GM12878 (cell line): ENCODE results near the gene SF3B4. TPM values are rescaled to one million over a fixed set of nuclear protein-coding genes. Genes with fewer than 3 reads are reported as not detected.

Source experiments
- ATAC-seq: fragments of 200-7000 bp; cut with Tn5 transposase; 3 replicates; pipeline ENCODE4 v1.9.1; 2020; ENCODE audit warnings: mild to moderate bottlenecking, moderate library complexity
- BruUV-seq: library from RNA; stranded (reverse); fragments of 400-500 nt; replicated peaks from 2 replicates; lab custom pipeline; 2021; lab: Mats Ljungman, UMichigan
- CTCF ChIA-PET: fragments of 300-600 bp; sonication (Branson Sonifier 250); formaldehyde crosslinking; extraction: SDS; loops from one replicate; lab custom pipeline; 2021; ENCODE audit warnings: inconsistent platforms; lab: Yijun Ruan, JAX
- POLR2A ChIA-PET: fragments of 350-600 bp; formaldehyde crosslinking; extraction: SDS; loops from one replicate; lab custom pipeline; 2021; ENCODE audit warnings: inconsistent platforms; lab: Charles Lee
- RAD21 ChIA-PET: fragments of 300-600 bp; sonication (Branson Sonifier 250); formaldehyde crosslinking; loops from one replicate; lab custom pipeline; 2023; ENCODE audit warnings: antibody characterized with exemption; ENCODE audit not compliant: unreplicated experiment; lab: Charles Lee
- SMC1A ChIA-PET: fragments of 300-600 bp; sonication (Branson Sonifier 250); formaldehyde crosslinking; loops from one replicate; lab custom pipeline; 2023; ENCODE audit not compliant: unreplicated experiment, uncharacterized antibody; lab: Charles Lee
- DNase-seq: peaks from one replicate; pipeline ENCODE4 v3.0.0-alpha.2; 2011; ENCODE audit warnings: low read depth, low spot score
- FAIRE-seq: peaks from 3 replicates; lab custom pipeline; 2011; peaks lifted over from hg19 to GRCh38; lab: Jason Lieb, UNC
- H2AFZ ChIP-seq: 2 replicates; pipeline ENCODE4 v1.6.0; 2011; ENCODE audit warnings: low read depth, low read length, control low read depth; ENCODE audit not compliant: control insufficient read depth
- H3K27ac ChIP-seq: 2 replicates; pipeline ENCODE4 v1.5.1; 2011; ENCODE audit warnings: control low read depth; ENCODE audit not compliant: control insufficient read depth, insufficient read depth
- H3K27me3 ChIP-seq, 2 experiments: replicated peaks in 1 of 2; 2 replicates each; pipeline versions ENCODE4 v1.6.0 to v1.6.1; 2011; ENCODE audit warnings: low read length in 1 of 2; ENCODE audit not compliant: control insufficient read depth in 2 of 2, insufficient read depth in 2 of 2
- H3K36me3 ChIP-seq, 2 experiments: 2 replicates each; pipeline ENCODE4 v1.5.1; 2011; ENCODE audit warnings: low read length in 1 of 2; ENCODE audit not compliant: control insufficient read depth in 2 of 2, insufficient read depth in 2 of 2
- H3K4me1 ChIP-seq: 2 replicates; pipeline ENCODE4 v1.6.1; 2011; ENCODE audit warnings: mild to moderate bottlenecking, low read length, moderate library complexity, mixed read lengths; ENCODE audit not compliant: control insufficient read depth, insufficient read depth
- H3K4me2 ChIP-seq: 2 replicates; pipeline ENCODE4 v1.6.0; 2011; ENCODE audit warnings: control low read depth; ENCODE audit not compliant: control insufficient read depth, insufficient read depth
- H3K4me3 ChIP-seq: fragments of 200-600 bp; sonication (generic); 2 replicates; pipeline ENCODE4 v1.5.1; 2016
- H3K79me2 ChIP-seq: 2 replicates; pipeline ENCODE4 v1.6.0; 2011; ENCODE audit warnings: low read length; ENCODE audit not compliant: control insufficient read depth, insufficient read depth
- H3K9ac ChIP-seq: 2 replicates; pipeline ENCODE4 v1.8.0; 2011; ENCODE audit warnings: low read length, control low read depth, mixed read lengths; ENCODE audit not compliant: control insufficient read depth, insufficient read depth
- H3K9me3 ChIP-seq: replicated peaks from 3 replicates; pipeline ENCODE4 v1.5.1; 2011; ENCODE audit warnings: mild to moderate bottlenecking, low read length; ENCODE audit not compliant: control insufficient read depth, insufficient read depth
- H4K20me1 ChIP-seq: 2 replicates; pipeline ENCODE4 v1.6.0; 2011; ENCODE audit not compliant: control insufficient read depth, insufficient read depth
- E4F1 ChIP-seq: fragments of 450-650 bp; IDR thresholded peaks from 2 replicates; pipeline ENCODE4 v1.6.1; 2018; ENCODE audit warnings: borderline replicate concordance, mild to moderate bottlenecking; ENCODE audit not compliant: partially characterized antibody
- IKZF1 ChIP-seq: fragments of 450-650 bp; conservative IDR thresholded peaks from 2 replicates; pipeline ENCODE4 v1.6.1; 2017; ENCODE audit warnings: antibody characterized with exemption, mild to moderate bottlenecking
- IKZF2 ChIP-seq, 2 experiments: fragments of 450-650 bp; IDR thresholded peaks; 2 replicates each; pipeline ENCODE4 v1.6.1; 2017; ENCODE audit warnings: mild to moderate bottlenecking in 2 of 2, moderate library complexity in 2 of 2
- JUNB ChIP-seq: IDR thresholded peaks from 2 replicates; pipeline ENCODE4 v1.6.1; 2016; ENCODE audit warnings: antibody characterized with exemption, mild to moderate bottlenecking
- MYC ChIP-seq: IDR thresholded peaks from 2 replicates; pipeline ENCODE4 v1.6.1; 2011; ENCODE audit warnings: mild to moderate bottlenecking, low read length, moderate library complexity, inconsistent platforms; ENCODE audit not compliant: insufficient read depth, insufficient replicate concordance, insufficient read length, severe bottlenecking
- NFIC ChIP-seq: IDR thresholded peaks from 2 replicates; pipeline ENCODE4 v1.6.1; 2012; ENCODE audit warnings: low read depth, mild to moderate bottlenecking, inconsistent platforms, low read length, moderate library complexity
- RAD21 ChIP-seq: IDR thresholded peaks from 2 replicates; pipeline ENCODE4 v1.6.1; 2011; ENCODE audit warnings: mild to moderate bottlenecking, low read depth, low read length, moderate library complexity; ENCODE audit not compliant: insufficient read depth
- RB1 ChIP-seq: fragments of 450-650 bp; formaldehyde crosslinking; IDR thresholded peaks from 2 replicates; pipeline ENCODE4 v1.6.1; 2017; ENCODE audit warnings: mild to moderate bottlenecking, borderline replicate concordance
- RUNX3 ChIP-seq: IDR thresholded peaks from 2 replicates; pipeline ENCODE4 v1.6.1; 2012; ENCODE audit warnings: low read length, inconsistent platforms
- SIN3A ChIP-seq: IDR thresholded peaks from 2 replicates; pipeline ENCODE4 v1.6.1; 2012; ENCODE audit warnings: low read depth, low read length, improper control_type of control experiment
- SMC3 ChIP-seq: IDR thresholded peaks from 2 replicates; pipeline ENCODE4 v1.6.1; 2011; ENCODE audit warnings: low read length, improper control_type of control experiment, borderline replicate concordance
- SPI1 ChIP-seq: IDR thresholded peaks from 2 replicates; pipeline ENCODE4 v1.6.1; 2011; ENCODE audit warnings: low read depth, mild to moderate bottlenecking, low read length, moderate library complexity, borderline replicate concordance; ENCODE audit not compliant: insufficient read depth
- TAF1 ChIP-seq: IDR thresholded peaks from 2 replicates; pipeline ENCODE4 v1.6.1; 2011; ENCODE audit warnings: mild to moderate bottlenecking, low read depth, low read length, borderline replicate concordance
- YY1 ChIP-seq: IDR thresholded peaks from 2 replicates; pipeline ENCODE4 v1.6.1; 2011; ENCODE audit warnings: low read depth, mild to moderate bottlenecking, low read length
- WGBS: methylation state at CpG from one replicate; pipeline ENCODE4 v1.1.6; 2016; ENCODE audit warnings: low lambda C conversion rate; ENCODE audit not compliant: insufficient replicate concordance, insufficient coverage; ENCODE audit errors: missing lambda C conversion rate; 5-methylcytosine and 5-hydroxymethylcytosine counted together
- in situ Hi-C: fragments of 300-500 bp; cut with MboI; formaldehyde crosslinking; loops from 9 replicates; pipeline ENCODE4 v1.14.3; 2018; ENCODE audit warnings: mixed read lengths
- intact Hi-C: fragments of 100-400 bp; cut with micrococcal nuclease; formaldehyde crosslinking; loops from one replicate; pipeline ENCODE4 v1.14.2; 2022; ENCODE audit not compliant: unreplicated experiment
- polyA plus RNA-seq, 11 experiments: library from polyadenylated mRNA; depleted of rRNA in 4 of 11; unstranded in 6 of 11; stranded (reverse) in 5 of 11; fragments of >200 nt; fragmentation: Nextera tagmentation in 4 of 11; fragmentation: Illumina TruSeq in 1 of 11; extraction: Ambion mirVana in 4 of 11; extraction: Trizol in 1 of 11; gene quantifications; 1 replicate in 1 of 11; 2 replicates in 10 of 11; pipeline versions ENCODE4 v1.2.1 to v1.2.3, GENCODE V29; 2011 to 2016; ENCODE audit warnings: inconsistent platforms in 2 of 11, missing spikeins in 2 of 11, low read depth in 1 of 11
- total RNA-seq, 4 experiments: library from RNA; depleted of rRNA in 3 of 4; stranded (reverse); fragments of >200 nt in 3 of 4; fragmentation: Illumina TruSeq in 1 of 4; extraction: Trizol in 1 of 4; gene quantifications; 2 replicates each; pipeline versions ENCODE4 v1.2.1 to v1.2.3, GENCODE V29; 2013 to 2021
- TF ChIP-seq, protein P1 (sequence below): IDR thresholded peaks from 2 replicates; pipeline ENCODE4 v1.6.1; 2012; ENCODE audit warnings: low read depth, low read length, improper control_type of control experiment
- TF ChIP-seq, protein P2 (sequence below): IDR thresholded peaks from 2 replicates; pipeline ENCODE4 v1.6.1; 2012; ENCODE audit warnings: mild to moderate bottlenecking, low read depth, low read length

SF3B4 gene
- total and polyA plus RNA-seq, 10 of the 15 experiments (the other 5 are each of a cell fraction or from before 2014, with no cell fraction given), result 1.9 to 146 (median 27.5) TPM

- H3K9me3 ChIP-seq, result no peaks in the 10 kb centered on the region; the same call in 2 of the 3 replicates
- H3K27ac ChIP-seq, result peak overlapping the region; percentile 2
- ChIA-PET SMC1A (interaction anchor here (0.6 to 4.9 kb wide), 45 partner anchors 9 to 257 kb away, joined by 3 to 51 read pairs (median 4); partner anchors contain the start of gene VPS45), RAD21 (interaction anchor here (0.6 to 3.0 kb wide), 21 partner anchors 14 to 225 kb away, joined by 3 to 43 read pairs (median 4); partner anchors contain the start of gene VPS45), CTCF (interaction anchor here (0.6 to 3.3 kb wide), 54 partner anchors 9 to 844 kb away, joined by 3 to 69 read pairs (median 4); partner anchors contain the start of genes OTUD7B, SF3B4 and VPS45), POLR2A (interaction anchor here (1.1 kb wide), 1 partner anchor 73 kb away, joined by 4 read pairs; no protein-coding TSS in a partner anchor)
- H4K20me1 ChIP-seq, result no peaks in the 10 kb centered on the region
- H3K27me3 ChIP-seq, result no peaks in the 10 kb centered on the region
- peaks cover 9 to 17% of the 10 kb centered on the region in 2 experiments for H3K36me3 ChIP-seq
- no peaks in the 10 kb centered on the region for H3K79me2 ChIP-seq
- no peak overlapping the region for H3K9ac ChIP-seq
- WGBS, result 26% methylated on average over 3 of the region's 3 CpGs
- in situ Hi-C loops, result loop anchor here (5.0 kb wide), 2 partner anchors 85 to 205 kb away; no protein-coding TSS in a partner anchor
- ATAC-seq (peak; percentile 92), FAIRE-seq (peak; percentile 72), DNase-seq (peak; percentile 34)
- H2AFZ ChIP-seq, result peak overlapping the region; percentile 79
- peaks cover 4% of the 10 kb centered on the region for H3K4me1 ChIP-seq
- intact Hi-C loops, result loop anchor here (1.0 to 5.0 kb wide), 5 partner anchors 45 to 225 kb away; no protein-coding TSS in a partner anchor
- no TSS peak for BruUV-seq
- no peak overlapping the region for H3K4me2 ChIP-seq
- no peak overlapping the region for H3K4me3 ChIP-seq
- TF ChIP-seq, protein P1, sequence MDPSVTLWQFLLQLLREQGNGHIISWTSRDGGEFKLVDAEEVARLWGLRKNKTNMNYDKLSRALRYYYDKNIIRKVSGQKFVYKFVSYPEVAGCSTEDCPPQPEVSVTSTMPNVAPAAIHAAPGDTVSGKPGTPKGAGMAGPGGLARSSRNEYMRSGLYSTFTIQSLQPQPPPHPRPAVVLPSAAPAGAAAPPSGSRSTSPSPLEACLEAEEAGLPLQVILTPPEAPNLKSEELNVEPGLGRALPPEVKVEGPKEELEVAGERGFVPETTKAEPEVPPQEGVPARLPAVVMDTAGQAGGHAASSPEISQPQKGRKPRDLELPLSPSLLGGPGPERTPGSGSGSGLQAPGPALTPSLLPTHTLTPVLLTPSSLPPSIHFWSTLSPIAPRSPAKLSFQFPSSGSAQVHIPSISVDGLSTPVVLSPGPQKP, result no peak
- peak; percentile 87 for TF ChIP-seq SMC3
- no peak for TF ChIP-seq TAF1
- TF ChIP-seq, protein P2, sequence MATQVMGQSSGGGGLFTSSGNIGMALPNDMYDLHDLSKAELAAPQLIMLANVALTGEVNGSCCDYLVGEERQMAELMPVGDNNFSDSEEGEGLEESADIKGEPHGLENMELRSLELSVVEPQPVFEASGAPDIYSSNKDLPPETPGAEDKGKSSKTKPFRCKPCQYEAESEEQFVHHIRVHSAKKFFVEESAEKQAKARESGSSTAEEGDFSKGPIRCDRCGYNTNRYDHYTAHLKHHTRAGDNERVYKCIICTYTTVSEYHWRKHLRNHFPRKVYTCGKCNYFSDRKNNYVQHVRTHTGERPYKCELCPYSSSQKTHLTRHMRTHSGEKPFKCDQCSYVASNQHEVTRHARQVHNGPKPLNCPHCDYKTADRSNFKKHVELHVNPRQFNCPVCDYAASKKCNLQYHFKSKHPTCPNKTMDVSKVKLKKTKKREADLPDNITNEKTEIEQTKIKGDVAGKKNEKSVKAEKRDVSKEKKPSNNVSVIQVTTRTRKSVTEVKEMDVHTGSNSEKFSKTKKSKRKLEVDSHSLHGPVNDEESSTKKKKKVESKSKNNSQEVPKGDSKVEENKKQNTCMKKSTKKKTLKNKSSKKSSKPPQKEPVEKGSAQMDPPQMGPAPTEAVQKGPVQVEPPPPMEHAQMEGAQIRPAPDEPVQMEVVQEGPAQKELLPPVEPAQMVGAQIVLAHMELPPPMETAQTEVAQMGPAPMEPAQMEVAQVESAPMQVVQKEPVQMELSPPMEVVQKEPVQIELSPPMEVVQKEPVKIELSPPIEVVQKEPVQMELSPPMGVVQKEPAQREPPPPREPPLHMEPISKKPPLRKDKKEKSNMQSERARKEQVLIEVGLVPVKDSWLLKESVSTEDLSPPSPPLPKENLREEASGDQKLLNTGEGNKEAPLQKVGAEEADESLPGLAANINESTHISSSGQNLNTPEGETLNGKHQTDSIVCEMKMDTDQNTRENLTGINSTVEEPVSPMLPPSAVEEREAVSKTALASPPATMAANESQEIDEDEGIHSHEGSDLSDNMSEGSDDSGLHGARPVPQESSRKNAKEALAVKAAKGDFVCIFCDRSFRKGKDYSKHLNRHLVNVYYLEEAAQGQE, result no peak
- no peak for TF ChIP-seq MYC
- peak; percentile 63; the same call in 1 of the 2 replicates for TF ChIP-seq RUNX3
- TF ChIP-seq RAD21, result peak; percentile 90
- TF ChIP-seq YY1, result 0 out of 2 replicates have a peak, but pooled peaks have one; percentile 17
- TF ChIP-seq IKZF2 (IDR thresholded peaks at IDR 0.05), result no peak; a peak in 1 of 4 replicates
- TF ChIP-seq RB1, result 0 out of 2 replicates have a peak, but pooled peaks have one; percentile 51
- no peak for TF ChIP-seq SIN3A
- TF ChIP-seq SPI1, result peak; percentile 32; the same call in 1 of the 2 replicates
- no peak for TF ChIP-seq JUNB
- TF ChIP-seq E4F1, result no peak
- TF ChIP-seq IKZF1, result peak; percentile 38; the same call in 1 of the 2 replicates
- TF ChIP-seq NFIC, result peak; percentile 24; the same call in 1 of the 2 replicates
These were observed 34.5 kb upstream of the SF3B4 start for GRCh38 chr1:149962039-149962647.
